Stomach (tissue), 4 donors: ENCODE results near the gene MTHFR.

ENCODE experiments used
- CTCF ChIP-seq, 7 experiments: fragments of 450-650 bp in 4 of 7; fragments of 200-600 bp in 3 of 7; sonication (generic) in 3 of 7; IDR thresholded peaks; one replicate each; pipeline ENCODE4 v1.5.1; 2016 to 2019; ENCODE audit warnings: antibody characterized with exemption in 7 of 7, control low read depth in 2 of 7, mild to moderate bottlenecking in 1 of 7
- EP300 ChIP-seq: sonication (generic); formaldehyde crosslinking; IDR thresholded peaks from one replicate; pipeline ENCODE4 v1.6.1; 2017; ENCODE audit warnings: antibody characterized with exemption
- POLR2A ChIP-seq, 4 donors: fragments of 450-650 bp; IDR thresholded peaks; one replicate each; pipeline ENCODE4 v1.6.1; 2016; ENCODE audit warnings: antibody characterized with exemption in 4 of 4, control low read depth in 2 of 4, mild to moderate bottlenecking in 1 of 4, moderate library complexity in 1 of 4
- POLR2AphosphoS5 ChIP-seq, 3 donors: sonication (generic); formaldehyde crosslinking; IDR thresholded peaks; one replicate each; pipeline ENCODE4 v1.6.1; 2016; ENCODE audit warnings: antibody characterized with exemption in 3 of 3

- TF ChIP-seq CTCF (IDR thresholded peaks at IDR 0.05) (no peak), POLR2A (IDR thresholded peaks at IDR 0.05) (no peak), EP300 (no peak), POLR2AphosphoS5 (IDR thresholded peaks at IDR 0.05) (no peak)
Observed at GRCh38 chr1:11777658-11778322, 28.0 kb downstream of the MTHFR start.
